H1 (cell line): ENCODE results near the gene RPL31. TPM values are rescaled to one million over a fixed set of nuclear protein-coding genes. Genes with fewer than 3 reads are reported as not detected.

Experiments
- CTCF ChIA-PET: fragments of 300-600 bp; sonication (Branson Sonifier 250); formaldehyde crosslinking; loops from one replicate; lab custom pipeline; 2021; ENCODE audit not compliant: partially characterized antibody; lab: Charles Lee
- POLR2A ChIA-PET: fragments of 300-600 bp; sonication (Branson Sonifier 250); formaldehyde crosslinking; loops from one replicate; lab custom pipeline; 2021; ENCODE audit warnings: inconsistent platforms; ENCODE audit not compliant: partially characterized antibody; lab: Charles Lee
- DNase-seq, 2 experiments: peaks; one replicate each; pipeline versions ENCODE4 v3.0.0 to v3.0.0-alpha.2; 2010 to 2022; ENCODE audit warnings: low spot score in 2 of 2, low read depth in 1 of 2, mixed read lengths in 1 of 2
- FAIRE-seq: peaks from 2 replicates; lab custom pipeline; 2011; peaks lifted over from hg19 to GRCh38; lab: Jason Lieb, UNC
- H2AFZ ChIP-seq: 2 replicates; pipeline ENCODE4 v1.8.1; 2012; ENCODE audit warnings: low read length, inconsistent platforms
- H2AK5ac ChIP-seq: 2 replicates; pipeline ENCODE4 v1.6.1; 2013; ENCODE audit warnings: low read depth, low read length
- H2BK120ac ChIP-seq: replicated peaks from 2 replicates; pipeline ENCODE3; 2013; ENCODE audit warnings: low read depth, low read length, inconsistent platforms
- H2BK12ac ChIP-seq: 2 replicates; pipeline ENCODE4 v1.6.1; 2013; ENCODE audit warnings: low read depth, low read length
- H2BK15ac ChIP-seq: 2 replicates; pipeline ENCODE4 v1.6.1; 2013; ENCODE audit warnings: low read length
- H2BK20ac ChIP-seq: 2 replicates; pipeline ENCODE4 v1.6.1; 2013; ENCODE audit warnings: low read length
- H2BK5ac ChIP-seq: 2 replicates; pipeline ENCODE4 v1.6.1; 2013; ENCODE audit warnings: low read depth, low read length
- H3K14ac ChIP-seq: 2 replicates; pipeline ENCODE4 v1.6.1; 2013; ENCODE audit warnings: inconsistent platforms; ENCODE audit not compliant: insufficient read length
- H3K18ac ChIP-seq: 2 replicates; pipeline ENCODE4 v1.6.1; 2013; ENCODE audit warnings: low read length; ENCODE audit errors: extremely low read depth
- H3K23ac ChIP-seq: 2 replicates; pipeline ENCODE4 v1.6.1; 2013; ENCODE audit warnings: inconsistent platforms; ENCODE audit not compliant: insufficient read length
- H3K23me2 ChIP-seq: 2 replicates; pipeline ENCODE4 v1.6.1; 2013; ENCODE audit warnings: low read depth, low read length
- H3K27ac ChIP-seq: 2 replicates; pipeline ENCODE4 v1.6.1; 2011; ENCODE audit warnings: low read depth, low read length, inconsistent platforms
- H3K27me3 ChIP-seq, 4 experiments: replicated peaks in 1 of 4; 1 replicate in 1 of 4; 2 replicates in 3 of 4; pipeline versions ENCODE4 v1.6.1 to v1.8.1; 2011 to 2013; ENCODE audit warnings: low read length in 3 of 4, mild to moderate bottlenecking in 3 of 4, inconsistent platforms in 2 of 4, mixed read lengths in 2 of 4, moderate library complexity in 1 of 4; ENCODE audit not compliant: control insufficient read depth in 3 of 4, insufficient read depth in 3 of 4; ENCODE audit errors: extremely low read depth in 1 of 4
- H3K36me3 ChIP-seq, 4 experiments: 2 replicates each; pipeline versions ENCODE4 v1.6.1 to v1.8.1; 2011 to 2013; ENCODE audit warnings: mild to moderate bottlenecking in 4 of 4, low read length in 3 of 4, moderate library complexity in 2 of 4, control low read depth in 1 of 4, inconsistent platforms in 1 of 4; ENCODE audit not compliant: insufficient read depth in 4 of 4, control insufficient read depth in 2 of 4
- H3K4ac ChIP-seq: replicated peaks from 2 replicates; pipeline ENCODE3; 2013; ENCODE audit warnings: low read length, low read depth, mixed read lengths, inconsistent platforms; ENCODE audit not compliant: insufficient read length
- H3K4me1 ChIP-seq, 4 experiments: replicated peaks in 1 of 4; 1 replicate in 1 of 4; 2 replicates in 3 of 4; pipeline versions ENCODE4 v1.6.1 to v1.8.1; 2011 to 2013; ENCODE audit warnings: low read length in 3 of 4, inconsistent platforms in 2 of 4, mixed read lengths in 1 of 4; ENCODE audit not compliant: insufficient read depth in 4 of 4, control insufficient read depth in 3 of 4
- H3K4me2 ChIP-seq, 2 experiments: 2 replicates each; pipeline versions ENCODE4 v1.6.1 to v1.8.1; 2011 to 2013; ENCODE audit warnings: low read depth in 2 of 2, low read length in 2 of 2, control low read depth in 1 of 2, inconsistent platforms in 1 of 2, mild to moderate bottlenecking in 1 of 2; ENCODE audit not compliant: insufficient read depth in 1 of 2
- H3K4me3 ChIP-seq, 4 experiments: fragments of 200-600, 300-600 bp in 1 of 4; sonication (generic), shearing (Covaris generic), sonication (Bioruptor Twin) in 1 of 4; 2 replicates each; pipeline versions ENCODE4 v1.5.1 to v1.8.1; 2011 to 2016; ENCODE audit warnings: low read length in 4 of 4, low read depth in 3 of 4, control low read depth in 2 of 4, inconsistent platforms in 2 of 4, mild to moderate bottlenecking in 2 of 4, mixed read lengths in 1 of 4, moderate library complexity in 1 of 4; ENCODE audit not compliant: insufficient read depth in 2 of 4; ENCODE audit errors: extremely low read depth in 1 of 4
- H3K56ac ChIP-seq: replicated peaks from 2 replicates; pipeline ENCODE3; 2013; ENCODE audit warnings: low read depth, mild to moderate bottlenecking, mixed read lengths, low read length, inconsistent platforms; ENCODE audit not compliant: insufficient read length
- H3K79me1 ChIP-seq: 2 replicates; pipeline ENCODE4 v1.6.1; 2013; ENCODE audit warnings: low read depth, low read length, control low read depth
- H3K79me2 ChIP-seq, 2 experiments: 2 replicates each; pipeline versions ENCODE4 v1.6.1 to v1.8.1; 2012 to 2013; ENCODE audit warnings: low read length in 2 of 2, mild to moderate bottlenecking in 2 of 2, inconsistent platforms in 1 of 2; ENCODE audit not compliant: insufficient read depth in 2 of 2, control insufficient read depth in 1 of 2
- H3K9ac ChIP-seq, 4 experiments: replicated peaks in 1 of 4; 1 replicate in 1 of 4; 2 replicates in 3 of 4; pipeline versions ENCODE4 v1.6.1 to v1.8.1; 2011 to 2013; ENCODE audit warnings: low read depth in 3 of 4, low read length in 3 of 4, control low read depth in 2 of 4, mild to moderate bottlenecking in 2 of 4, moderate library complexity in 2 of 4, inconsistent platforms in 1 of 4; ENCODE audit errors: extremely low read depth in 1 of 4
- H3K9me3 ChIP-seq, 2 experiments: 2 replicates each; pipeline versions ENCODE4 v1.6.1 to v1.8.1; 2012 to 2013; ENCODE audit warnings: mild to moderate bottlenecking in 2 of 2, moderate library complexity in 2 of 2, control low read depth in 1 of 2, inconsistent platforms in 1 of 2, low read depth in 1 of 2, low read length in 1 of 2, mixed read lengths in 1 of 2; ENCODE audit not compliant: insufficient read depth in 2 of 2
- H4K20me1 ChIP-seq, 2 experiments: replicated peaks in 1 of 2; 2 replicates each; pipeline versions ENCODE3 to v1.8.1; 2011 to 2013; ENCODE audit warnings: inconsistent platforms in 2 of 2, low read length in 2 of 2, mild to moderate bottlenecking in 1 of 2; ENCODE audit not compliant: insufficient read depth in 2 of 2, control insufficient read depth in 1 of 2
- H4K5ac ChIP-seq: 2 replicates; pipeline ENCODE4 v1.6.1; 2013; ENCODE audit warnings: low read length, low read depth, mixed read lengths, inconsistent platforms; ENCODE audit not compliant: insufficient read length
- H4K8ac ChIP-seq: 2 replicates; pipeline ENCODE4 v1.8.0; 2013; ENCODE audit warnings: mild to moderate bottlenecking, moderate library complexity, low read length, inconsistent platforms; ENCODE audit not compliant: insufficient read depth; ENCODE audit errors: extremely low read depth
- H4K91ac ChIP-seq: replicated peaks from 2 replicates; pipeline ENCODE3; 2013; ENCODE audit warnings: low read length, mixed read lengths, inconsistent platforms; ENCODE audit not compliant: insufficient read length
- ASH2L ChIP-seq: fragments of 200-600, 300-600 bp; sonication (generic); IDR thresholded peaks from one replicate; pipeline ENCODE4 v1.7.1; 2017; ENCODE audit warnings: low read length
- BACH1 ChIP-seq: IDR thresholded peaks from 2 replicates; pipeline ENCODE4 v1.6.1; 2012; ENCODE audit warnings: low read length, improper control_type of control experiment
- CBX5 ChIP-seq: fragments of 300-800, 300-1000 bp; sonication (generic); IDR thresholded peaks from 2 replicates; pipeline ENCODE4 v1.7.1; 2016; ENCODE audit warnings: antibody characterized with exemption, low read length, low read depth
- POLR2AphosphoS5 ChIP-seq: IDR thresholded peaks from 2 replicates; pipeline ENCODE4 v1.6.1; 2011; ENCODE audit warnings: low read depth, low read length
- RXRA ChIP-seq: IDR thresholded peaks from 2 replicates; pipeline ENCODE4 v1.6.1; 2011; ENCODE audit warnings: low read depth, mild to moderate bottlenecking, low read length, moderate library complexity; ENCODE audit not compliant: insufficient read depth
- SP2 ChIP-seq: IDR thresholded peaks from 2 replicates; pipeline ENCODE4 v1.6.1; 2012; ENCODE audit warnings: mild to moderate bottlenecking, low read length, inconsistent platforms
- SP4 ChIP-seq: IDR thresholded peaks from 2 replicates; pipeline ENCODE4 v1.6.1; 2012; ENCODE audit warnings: low read length, inconsistent platforms
- WGBS, 2 experiments: shearing (Covaris generic) in 1 of 2; methylation state at CpG; one replicate each; pipeline versions ENCODE4 v1.1.6 to v1.1.7; 2013 to 2015; ENCODE audit warnings: low lambda C conversion rate in 2 of 2, mixed read lengths in 2 of 2, inconsistent platforms in 1 of 2, low coverage in 1 of 2, missing lambda C conversion rate in 1 of 2; ENCODE audit not compliant: insufficient replicate concordance in 2 of 2, insufficient coverage in 1 of 2, insufficient read length in 1 of 2; ENCODE audit errors: extremely low coverage in 1 of 2, missing lambda C conversion rate in 1 of 2; 5-methylcytosine and 5-hydroxymethylcytosine counted together
- polyA plus RNA-seq, 7 experiments: library from polyadenylated mRNA; depleted of rRNA in 3 of 7; stranded (reverse) in 5 of 7; unstranded in 2 of 7; fragments of >200 nt in 5 of 7; fragments of 200-250 nt in 2 of 7; gene quantifications; 1 replicate in 5 of 7; 2 replicates in 1 of 7; 4 replicates in 1 of 7; pipeline versions ENCODE4 v1.2.1 to v1.2.3, GENCODE V29; 2011 to 2013; ENCODE audit warnings: missing spikeins in 2 of 7, mixed read lengths in 2 of 7
- total RNA-seq: library from RNA; stranded (reverse); fragmentation: NEBNext Ultra II Directional; extraction: Animal tissue kit (Norgen Biotek cat#: 25700); gene quantifications from 2 replicates; pipeline ENCODE4 v1.2.1, GENCODE V29; 2021
- TF ChIP-seq, protein P1 (sequence below): IDR thresholded peaks from 2 replicates; pipeline ENCODE4 v1.6.1; 2011; ENCODE audit warnings: low read depth, mild to moderate bottlenecking, low read length; ENCODE audit not compliant: insufficient read depth
- TF ChIP-seq, protein P2 (sequence below), 3 experiments: IDR thresholded peaks; 1 replicate in 2 of 3; 2 replicates in 1 of 3; pipeline versions ENCODE4 v1.5.1 to v1.6.1; 2011; ENCODE audit warnings: low read length in 3 of 3, mild to moderate bottlenecking in 3 of 3, inconsistent platforms in 2 of 3, low read depth in 1 of 3, moderate library complexity in 1 of 3; ENCODE audit not compliant: insufficient read depth in 1 of 3; ENCODE audit errors: control extremely low read depth in 1 of 3
- TF ChIP-seq, protein P3 (sequence below): IDR thresholded peaks from 2 replicates; pipeline ENCODE4 v1.6.1; 2012; ENCODE audit warnings: low read length, inconsistent platforms

The RPL31 gene
- total and polyA plus RNA-seq, 2 of the 8 experiments (the other 6 are each of a cell fraction or from before 2014, with no cell fraction given): 1,463 to 1,722 TPM

DNA sequence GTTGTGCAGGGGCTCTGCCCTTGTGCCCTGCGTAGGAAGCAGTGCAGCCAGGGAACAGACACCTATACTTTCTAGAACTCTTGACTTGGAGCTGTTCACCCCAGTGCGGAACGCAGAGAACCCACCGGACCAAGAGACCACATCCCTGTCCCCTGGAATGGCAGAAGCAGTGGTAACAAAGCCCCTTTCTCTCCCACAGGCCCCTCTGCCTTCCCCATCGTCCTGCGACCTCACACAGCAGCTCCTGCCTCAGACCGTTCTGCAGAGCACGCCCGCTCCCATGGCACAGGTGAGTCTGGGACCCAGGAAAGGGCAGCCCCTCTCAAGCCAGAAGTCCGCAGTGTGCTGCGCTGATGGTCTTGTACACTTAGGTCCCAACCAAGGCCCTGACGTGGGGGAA, 24.6 kb upstream of the RPL31 start:
- H3K4me1 ChIP-seq: peaks cover 0 to 5% (median 0%) of the 10 kb centered on the region in 4 experiments; a peak in 2 of 7 replicates
- H2AK5ac ChIP-seq: no peak overlapping the region
- FAIRE-seq: no peak
- no peak overlapping the region for H3K23ac ChIP-seq
- no peak overlapping the region for H3K18ac ChIP-seq
- no peak overlapping the region; the same call in 1 of the 2 replicates for H2BK5ac ChIP-seq
- H4K8ac ChIP-seq: no peak overlapping the region
- no peaks in the 10 kb centered on the region for H3K36me3 ChIP-seq
- WGBS, 2 experiments: 84% methylated on average over 11 of the region's 12 CpGs; no CpG with 5 or more reads in 1 of the 2 experiments
- no peak overlapping the region for H3K4me2 ChIP-seq
- H4K91ac ChIP-seq: no peak overlapping the region
- H3K14ac ChIP-seq: no peak overlapping the region
- H3K56ac ChIP-seq: no peak overlapping the region
- H3K4me3 ChIP-seq: no peak overlapping the region
- ChIA-PET POLR2A (interaction anchor here (3.2 kb wide), 1 partner anchor 26 kb away, joined by 12 read pairs; the partner anchor contains the start of gene RPL31), CTCF (interaction anchor here (0.5 to 1.9 kb wide), 3 partner anchors 8 to 382 kb away, joined by 3 to 9 read pairs (median 7); no protein-coding TSS in a partner anchor)
- H4K20me1 ChIP-seq: no peaks in the 10 kb centered on the region
- H2BK20ac ChIP-seq: no peak overlapping the region
- no peaks in the 10 kb centered on the region for H3K79me1 ChIP-seq
- DNase-seq: no peak
- H2BK12ac ChIP-seq: no peak overlapping the region
- H2BK15ac ChIP-seq: no peak overlapping the region
- no peak overlapping the region for H2BK120ac ChIP-seq
- no peak overlapping the region for H4K5ac ChIP-seq
- no peaks in the 10 kb centered on the region for H3K9me3 ChIP-seq
- no peaks in the 10 kb centered on the region for H3K79me2 ChIP-seq
- H3K9ac ChIP-seq: no peak overlapping the region
- H3K27ac ChIP-seq: no peak overlapping the region
- H3K27me3 ChIP-seq: no peaks in the 10 kb centered on the region
- no peaks in the 10 kb centered on the region for H3K23me2 ChIP-seq
- H2AFZ ChIP-seq: no peak overlapping the region
- H3K4ac ChIP-seq: no peak overlapping the region
- TF ChIP-seq ASH2L: no peak
- no peak for TF ChIP-seq SP2
- no peak for TF ChIP-seq BACH1
- no peak for TF ChIP-seq CBX5
- TF ChIP-seq, protein P1, sequence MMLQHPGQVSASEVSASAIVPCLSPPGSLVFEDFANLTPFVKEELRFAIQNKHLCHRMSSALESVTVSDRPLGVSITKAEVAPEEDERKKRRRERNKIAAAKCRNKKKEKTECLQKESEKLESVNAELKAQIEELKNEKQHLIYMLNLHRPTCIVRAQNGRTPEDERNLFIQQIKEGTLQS: no peak
- no peak for TF ChIP-seq SP4
- TF ChIP-seq, protein P2, sequence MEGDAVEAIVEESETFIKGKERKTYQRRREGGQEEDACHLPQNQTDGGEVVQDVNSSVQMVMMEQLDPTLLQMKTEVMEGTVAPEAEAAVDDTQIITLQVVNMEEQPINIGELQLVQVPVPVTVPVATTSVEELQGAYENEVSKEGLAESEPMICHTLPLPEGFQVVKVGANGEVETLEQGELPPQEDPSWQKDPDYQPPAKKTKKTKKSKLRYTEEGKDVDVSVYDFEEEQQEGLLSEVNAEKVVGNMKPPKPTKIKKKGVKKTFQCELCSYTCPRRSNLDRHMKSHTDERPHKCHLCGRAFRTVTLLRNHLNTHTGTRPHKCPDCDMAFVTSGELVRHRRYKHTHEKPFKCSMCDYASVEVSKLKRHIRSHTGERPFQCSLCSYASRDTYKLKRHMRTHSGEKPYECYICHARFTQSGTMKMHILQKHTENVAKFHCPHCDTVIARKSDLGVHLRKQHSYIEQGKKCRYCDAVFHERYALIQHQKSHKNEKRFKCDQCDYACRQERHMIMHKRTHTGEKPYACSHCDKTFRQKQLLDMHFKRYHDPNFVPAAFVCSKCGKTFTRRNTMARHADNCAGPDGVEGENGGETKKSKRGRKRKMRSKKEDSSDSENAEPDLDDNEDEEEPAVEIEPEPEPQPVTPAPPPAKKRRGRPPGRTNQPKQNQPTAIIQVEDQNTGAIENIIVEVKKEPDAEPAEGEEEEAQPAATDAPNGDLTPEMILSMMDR (IDR thresholded peaks at IDR 0.05; ENCODE audit: control extremely low read depth in 1 of 3, insufficient read depth in 1 of 3, low read depth in 1 of 3, low read length in 3 of 3): no peak
- TF ChIP-seq RXRA: no peak
- no peak for TF ChIP-seq POLR2AphosphoS5
- TF ChIP-seq, protein P3, sequence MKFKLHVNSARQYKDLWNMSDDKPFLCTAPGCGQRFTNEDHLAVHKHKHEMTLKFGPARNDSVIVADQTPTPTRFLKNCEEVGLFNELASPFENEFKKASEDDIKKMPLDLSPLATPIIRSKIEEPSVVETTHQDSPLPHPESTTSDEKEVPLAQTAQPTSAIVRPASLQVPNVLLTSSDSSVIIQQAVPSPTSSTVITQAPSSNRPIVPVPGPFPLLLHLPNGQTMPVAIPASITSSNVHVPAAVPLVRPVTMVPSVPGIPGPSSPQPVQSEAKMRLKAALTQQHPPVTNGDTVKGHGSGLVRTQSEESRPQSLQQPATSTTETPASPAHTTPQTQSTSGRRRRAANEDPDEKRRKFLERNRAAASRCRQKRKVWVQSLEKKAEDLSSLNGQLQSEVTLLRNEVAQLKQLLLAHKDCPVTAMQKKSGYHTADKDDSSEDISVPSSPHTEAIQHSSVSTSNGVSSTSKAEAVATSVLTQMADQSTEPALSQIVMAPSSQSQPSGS: no peak
